ENCODE measurements around the gene SHISA6.

The SHISA6 gene

DNA sequence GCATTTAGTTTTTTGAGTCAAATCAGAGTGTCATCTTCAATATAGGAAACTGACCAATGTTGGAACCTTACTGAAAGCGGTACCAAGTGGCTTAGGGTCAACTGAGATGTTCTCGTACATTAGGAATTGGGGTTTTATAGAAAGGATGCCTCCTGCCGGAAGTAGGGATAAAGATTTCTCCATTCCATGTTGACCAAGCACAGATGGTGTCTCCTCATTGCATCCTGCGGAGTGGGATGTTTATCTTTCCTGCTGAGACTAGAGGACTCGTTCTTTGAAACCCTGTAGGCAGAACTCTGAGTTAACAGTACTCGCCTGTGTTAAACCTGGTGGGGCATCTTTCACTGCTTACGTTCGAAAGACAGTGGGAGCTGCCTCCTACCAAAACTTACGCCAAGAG lies 1.4 kb downstream of the SHISA6 start:
- TF ChIP-seq, protein P1, sequence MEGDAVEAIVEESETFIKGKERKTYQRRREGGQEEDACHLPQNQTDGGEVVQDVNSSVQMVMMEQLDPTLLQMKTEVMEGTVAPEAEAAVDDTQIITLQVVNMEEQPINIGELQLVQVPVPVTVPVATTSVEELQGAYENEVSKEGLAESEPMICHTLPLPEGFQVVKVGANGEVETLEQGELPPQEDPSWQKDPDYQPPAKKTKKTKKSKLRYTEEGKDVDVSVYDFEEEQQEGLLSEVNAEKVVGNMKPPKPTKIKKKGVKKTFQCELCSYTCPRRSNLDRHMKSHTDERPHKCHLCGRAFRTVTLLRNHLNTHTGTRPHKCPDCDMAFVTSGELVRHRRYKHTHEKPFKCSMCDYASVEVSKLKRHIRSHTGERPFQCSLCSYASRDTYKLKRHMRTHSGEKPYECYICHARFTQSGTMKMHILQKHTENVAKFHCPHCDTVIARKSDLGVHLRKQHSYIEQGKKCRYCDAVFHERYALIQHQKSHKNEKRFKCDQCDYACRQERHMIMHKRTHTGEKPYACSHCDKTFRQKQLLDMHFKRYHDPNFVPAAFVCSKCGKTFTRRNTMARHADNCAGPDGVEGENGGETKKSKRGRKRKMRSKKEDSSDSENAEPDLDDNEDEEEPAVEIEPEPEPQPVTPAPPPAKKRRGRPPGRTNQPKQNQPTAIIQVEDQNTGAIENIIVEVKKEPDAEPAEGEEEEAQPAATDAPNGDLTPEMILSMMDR (IDR thresholded peaks at IDR 0.05; ENCODE audit: control insufficient read depth, extremely low read depth, insufficient read depth) = no peak
- H3K4me3 ChIP-seq (ENCODE audit: low read depth, low read length) = no peak overlapping the region

DNA sequence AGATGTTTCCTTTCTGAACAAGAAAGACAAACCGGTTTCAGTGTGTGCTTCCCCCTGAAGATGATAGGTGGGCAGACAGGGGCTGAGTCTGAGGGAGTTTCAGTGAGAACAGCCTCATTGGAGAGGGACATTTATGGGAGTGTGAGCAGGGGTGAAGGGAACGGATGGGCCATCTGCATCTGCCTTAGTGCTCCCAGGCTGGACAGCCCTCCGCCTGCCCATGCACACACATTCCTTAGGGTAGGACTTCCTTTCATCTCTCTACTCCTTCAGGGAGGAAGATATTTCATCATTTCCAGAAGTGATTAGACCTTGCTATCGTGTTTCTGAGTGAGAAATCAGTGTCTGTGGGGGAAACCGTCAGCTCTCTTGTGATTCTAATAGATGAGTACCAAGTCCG lies 3.8 kb downstream of the SHISA6 start:
- no peak for DNase-seq (ENCODE audit: low read depth)
- no peak overlapping the region for H3K4me3 ChIP-seq (ENCODE audit: low read depth, low read length)
- TF ChIP-seq, protein P1 (IDR thresholded peaks at IDR 0.05; ENCODE audit: control insufficient read depth, extremely low read depth, insufficient read depth) = no peak

More for the DNA sequence above, 1.4 kb downstream of the SHISA6 start:
- DNase-seq (ENCODE audit: low read depth) = no peak

DNA sequence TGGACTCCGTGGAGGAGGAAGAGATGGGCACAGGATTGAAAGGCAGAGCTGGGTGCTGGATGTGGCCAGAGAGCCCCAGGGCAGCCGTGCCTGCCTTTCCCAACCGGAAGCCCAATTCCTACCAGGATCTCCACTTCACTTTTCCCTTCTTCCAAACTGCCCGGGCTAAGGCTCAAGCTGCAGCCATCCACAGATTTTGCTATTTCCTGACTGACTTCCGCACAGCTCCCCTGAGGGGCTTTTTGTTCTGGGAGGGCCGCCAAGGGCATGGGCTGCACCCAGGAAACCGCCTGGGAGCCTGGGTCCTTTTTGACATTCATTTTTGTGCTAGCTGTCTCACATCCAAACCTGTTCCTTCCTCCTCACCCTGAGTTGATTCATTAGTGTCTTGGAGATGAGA lies 4.2 kb downstream of the SHISA6 start:
- H3K4me3 ChIP-seq (ENCODE audit: low read depth, low read length) = no peak overlapping the region
- TF ChIP-seq, protein P1 (IDR thresholded peaks at IDR 0.05; ENCODE audit: control insufficient read depth, extremely low read depth, insufficient read depth) = no peak
- no peak for DNase-seq (ENCODE audit: low read depth)

DNA sequence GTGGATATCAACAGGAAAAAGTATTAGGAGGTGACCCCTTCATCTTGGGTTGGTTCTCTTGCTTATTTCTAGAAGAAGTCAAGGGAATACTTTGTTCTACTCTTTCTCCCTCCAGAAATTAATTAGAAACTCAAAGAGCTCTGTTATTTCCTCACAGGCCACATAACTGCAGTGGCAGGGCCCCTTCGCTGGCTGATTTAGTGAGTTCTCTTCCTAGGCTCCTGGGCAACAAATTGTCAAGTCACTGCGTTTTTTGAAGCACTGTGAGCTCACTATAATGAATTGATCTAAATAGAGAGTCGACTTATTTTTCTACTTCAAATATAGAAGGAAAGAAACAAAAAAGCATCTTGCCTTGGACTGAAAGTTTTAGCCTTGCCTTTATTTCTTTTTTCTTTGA lies 4.8 kb downstream of the SHISA6 start:
- H3K4me3 ChIP-seq (ENCODE audit: low read depth, low read length) = no peak overlapping the region
- no peak for DNase-seq (ENCODE audit: low read depth)
- TF ChIP-seq, protein P1 (IDR thresholded peaks at IDR 0.05; ENCODE audit: control insufficient read depth, extremely low read depth, insufficient read depth) = no peak

DNA sequence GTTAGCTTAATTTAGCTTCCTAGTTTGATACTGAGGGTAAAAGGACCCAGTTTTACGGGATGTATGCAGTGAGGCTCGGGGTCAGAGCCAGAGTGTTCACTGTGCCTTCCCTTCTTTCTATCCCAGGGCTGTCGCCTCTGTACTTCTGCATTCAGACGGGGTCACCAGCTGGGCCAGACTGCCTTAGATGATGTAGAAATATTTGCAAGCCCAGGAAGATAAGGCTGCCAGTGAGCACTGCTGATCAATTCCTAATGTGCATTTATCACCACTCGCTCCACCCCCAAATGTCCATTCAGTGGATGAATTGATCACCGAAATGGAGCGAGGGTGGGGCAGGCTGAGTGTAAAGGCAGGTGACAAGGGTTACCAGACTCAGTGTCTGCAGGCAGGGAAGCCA lies 9.1 kb downstream of the SHISA6 start:
- H3K4me3 ChIP-seq (ENCODE audit: low read depth, low read length) = no peak overlapping the region
- no peak for DNase-seq (ENCODE audit: low read depth)
- TF ChIP-seq, protein P1 (IDR thresholded peaks at IDR 0.05; ENCODE audit: control insufficient read depth, extremely low read depth, insufficient read depth) = no peak

DNA sequence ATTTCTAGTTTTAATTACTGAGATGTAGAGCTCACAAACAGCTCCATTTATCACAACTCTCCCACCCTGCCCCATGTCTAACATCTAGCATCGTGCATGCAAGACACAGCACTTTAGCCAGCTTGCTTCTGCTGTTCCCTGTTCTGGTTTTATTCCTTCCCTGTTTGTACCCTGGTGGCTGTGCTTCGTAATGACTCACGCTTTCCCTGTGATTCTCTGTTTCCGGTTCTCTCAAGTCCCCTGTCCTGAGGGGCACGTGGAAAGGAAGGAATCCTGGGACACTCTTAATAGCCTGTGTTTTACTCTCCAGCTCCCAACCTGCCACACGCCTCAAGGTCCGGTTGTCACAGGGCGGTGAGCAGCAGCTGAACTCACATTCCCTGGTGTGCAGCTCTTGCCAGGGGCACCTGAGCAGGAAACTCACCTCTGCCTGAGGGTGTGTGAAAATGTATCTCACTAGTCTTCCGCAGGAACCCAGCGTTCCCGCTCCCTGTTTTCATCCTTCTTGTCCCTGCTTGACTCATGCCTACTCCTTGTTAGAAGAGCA lies 10.6 kb downstream of the SHISA6 start:
- TF ChIP-seq, protein P1 (IDR thresholded peaks at IDR 0.05; ENCODE audit: control insufficient read depth, extremely low read depth, insufficient read depth) = no peak
- DNase-seq (ENCODE audit: low read depth) = no peak
- no peak overlapping the region for H3K4me3 ChIP-seq (ENCODE audit: low read depth, low read length)

DNA sequence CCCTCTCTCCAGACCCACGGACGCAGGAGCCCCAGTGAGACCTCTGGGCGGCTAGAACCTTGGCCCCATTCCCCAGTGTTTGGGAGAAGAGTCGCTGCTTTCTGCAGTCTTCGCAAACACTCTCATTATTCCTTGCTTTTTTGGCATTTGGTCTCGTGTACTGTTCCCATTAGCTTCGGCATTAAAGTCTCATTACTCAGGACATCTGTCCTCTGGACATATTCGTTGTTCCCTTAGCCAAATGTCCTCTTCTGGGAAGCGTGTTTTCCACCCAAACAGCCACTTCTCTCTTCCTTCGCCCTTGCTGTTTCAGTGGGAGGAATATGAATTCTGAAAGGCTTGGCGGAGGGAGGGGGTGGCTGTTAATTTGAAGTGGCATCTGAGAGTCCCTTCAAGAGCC lies 11.1 kb downstream of the SHISA6 start:
- H3K4me3 ChIP-seq (ENCODE audit: low read depth, low read length) = no peak overlapping the region
- TF ChIP-seq, protein P1 (IDR thresholded peaks at IDR 0.05; ENCODE audit: control insufficient read depth, extremely low read depth, insufficient read depth) = no peak
- DNase-seq (ENCODE audit: low read depth) = no peak
